B cell (primary cell): ENCODE measurements around the gene SEC16A. TPM values are rescaled to one million over a fixed set of nuclear protein-coding genes. Genes with fewer than 3 reads are reported as not detected.

Experiments used
- ATAC-seq: fragments of 200-7000 bp; cut with Tn5 transposase; one replicate; pipeline ENCODE4 v1.10.0; 2021; ENCODE audit warnings: low read depth, mild to moderate bottlenecking, moderate number of reproducible peaks, moderate library complexity
- CTCF ChIA-PET: fragments of 350-600 bp; sonication (Branson Sonifier 250); formaldehyde crosslinking; loops from one replicate; lab custom pipeline; 2021; ENCODE audit warnings: antibody characterized with exemption, inconsistent platforms; lab: Charles Lee
- POLR2A ChIA-PET: fragments of 350-600 bp; sonication (Branson Sonifier 250); formaldehyde crosslinking; loops from one replicate; lab custom pipeline; 2021; ENCODE audit warnings: antibody characterized with exemption; lab: Charles Lee
- DNase-seq: peaks from one replicate; pipeline ENCODE4 v3.0.0; 2013
- H2AFZ ChIP-seq: 2 replicates; pipeline ENCODE4 v1.6.1; 2012; ENCODE audit warnings: mild to moderate bottlenecking, low read depth, low read length; ENCODE audit not compliant: insufficient read depth, poor library complexity, severe bottlenecking
- H3K27ac ChIP-seq, 2 donors: 1 replicate in 1 of 2; 2 replicates in 1 of 2; pipeline ENCODE4 v1.5.1; 2012 to 2013; ENCODE audit warnings: low read length in 2 of 2, mild to moderate bottlenecking in 2 of 2, moderate library complexity in 1 of 2
- H3K27me3 ChIP-seq, 4 experiments: fragments of 200-600 bp in 1 of 4; sonication (generic) in 1 of 4; replicated peaks in 1 of 4; 1 replicate in 2 of 4; 2 replicates in 2 of 4; pipeline versions ENCODE4 v1.6.1 to v1.7.0; 2013 to 2016; ENCODE audit warnings: low read length in 3 of 4, mild to moderate bottlenecking in 2 of 4, mixed read lengths in 1 of 4, moderate library complexity in 1 of 4; ENCODE audit not compliant: insufficient read depth in 4 of 4, control insufficient read depth in 3 of 4; ENCODE audit errors: control extremely low read depth in 1 of 4
- H3K36me3 ChIP-seq, 2 experiments: replicated peaks in 1 of 2; 1 replicate in 1 of 2; 2 replicates in 1 of 2; pipeline versions ENCODE4 v1.6.1 to v1.7.1; 2013; ENCODE audit warnings: low read length in 1 of 2; ENCODE audit not compliant: insufficient read depth in 2 of 2, control insufficient read depth in 1 of 2; ENCODE audit errors: control extremely low read depth in 1 of 2, extremely low read depth in 1 of 2
- H3K4me1 ChIP-seq, 2 donors: fragments of 200-600 bp in 1 of 2; sonication (generic) in 1 of 2; 1 replicate in 1 of 2; 2 replicates in 1 of 2; pipeline versions ENCODE4 v1.5.1 to v1.6.1; 2013 to 2017; ENCODE audit warnings: low read length in 2 of 2; ENCODE audit not compliant: control insufficient read depth in 2 of 2, insufficient read depth in 2 of 2
- H3K4me2 ChIP-seq: replicated peaks from 2 replicates; pipeline ENCODE3; 2012; ENCODE audit warnings: mild to moderate bottlenecking, low read depth, low read length; ENCODE audit not compliant: poor library complexity, severe bottlenecking
- H3K4me3 ChIP-seq, 5 experiments: fragments of 200-600 bp in 1 of 5; sonication (generic) in 1 of 5; 1 replicate in 3 of 5; 2 replicates in 2 of 5; pipeline versions ENCODE4 v1.5.1 to v1.7.0; 2011 to 2016; ENCODE audit warnings: low read length in 4 of 5, mild to moderate bottlenecking in 4 of 5, low read depth in 2 of 5, control low read depth in 1 of 5, moderate library complexity in 1 of 5; ENCODE audit not compliant: insufficient read depth in 1 of 5; ENCODE audit errors: control extremely low read depth in 1 of 5, extremely low read depth in 1 of 5
- H3K79me2 ChIP-seq: fragments of 200-600 bp; sonication (generic); one replicate; pipeline ENCODE4 v1.6.0; 2016; ENCODE audit warnings: low read length; ENCODE audit not compliant: control insufficient read depth, insufficient read depth
- H3K9ac ChIP-seq: fragments of 200-600 bp; sonication (generic); 2 replicates; pipeline ENCODE4 v1.6.1; 2017; ENCODE audit warnings: mild to moderate bottlenecking, low read length, moderate library complexity
- H3K9me3 ChIP-seq, 3 donors: one replicate each; pipeline versions ENCODE4 v1.6.1 to v1.7.1; 2013; ENCODE audit warnings: low read length in 2 of 3; ENCODE audit not compliant: control insufficient read depth in 2 of 3, insufficient read depth in 1 of 3; ENCODE audit errors: control extremely low read depth in 1 of 3
- H4K20me1 ChIP-seq: 2 replicates; pipeline ENCODE4 v1.6.0; 2012; ENCODE audit warnings: mild to moderate bottlenecking, low read length; ENCODE audit not compliant: insufficient read depth, control insufficient read depth, poor library complexity, severe bottlenecking
- H3K27ac Mint-ChIP-seq: one replicate; pipeline ENCODE4 v1.8.0; 2021; ENCODE audit warnings: mixed read lengths
- H3K27me3 Mint-ChIP-seq: one replicate; pipeline ENCODE4 v1.8.0; 2021; ENCODE audit warnings: mixed read lengths
- H3K4me1 Mint-ChIP-seq: one replicate; pipeline ENCODE4 v1.8.0; 2021; ENCODE audit warnings: mixed read lengths
- H3K4me3 Mint-ChIP-seq: one replicate; pipeline ENCODE4 v1.8.0; 2021; ENCODE audit warnings: mixed read lengths
- H3K9me3 Mint-ChIP-seq: one replicate; pipeline ENCODE4 v1.8.0; 2022; ENCODE audit warnings: mixed read lengths; ENCODE audit not compliant: insufficient read depth
- EZH2 ChIP-seq: IDR thresholded peaks from 2 replicates; pipeline ENCODE4 v1.6.1; 2012; ENCODE audit warnings: borderline replicate concordance, low read depth, mild to moderate bottlenecking, moderate library complexity, low read length; ENCODE audit not compliant: insufficient read depth, poor library complexity, severe bottlenecking
- WGBS: methylation state at CpG from one replicate; pipeline ENCODE4 v1.1.5; 2013; ENCODE audit warnings: missing lambda C conversion rate; ENCODE audit not compliant: insufficient coverage; 5-methylcytosine and 5-hydroxymethylcytosine counted together
- intact Hi-C: fragments of 100-400 bp; cut with micrococcal nuclease; formaldehyde crosslinking; loops from one replicate; pipeline ENCODE4 v1.10.0; 2022
- polyA plus RNA-seq: library from polyadenylated mRNA; depleted of rRNA; stranded (reverse); fragments of >200 nt; gene quantifications from 2 replicates; pipeline ENCODE4 v1.2.3, GENCODE V29; 2012
- total RNA-seq, 2 donors: library from RNA; stranded (reverse); fragments of 120-200 nt in 1 of 2; gene quantifications; 1 replicate in 1 of 2; 2 replicates in 1 of 2; pipeline versions ENCODE4 v1.2.3 to v1.2.4, GENCODE V29; 2013 to 2022
- TF ChIP-seq, protein P1 (sequence below): fragments of 200-600 bp; IDR thresholded peaks from one replicate; pipeline ENCODE4 v1.8.0; 2022; ENCODE audit warnings: antibody characterized with exemption, mild to moderate bottlenecking

The SEC16A gene
- total and polyA plus RNA-seq, 2 donors (not counting 1 experiment from before 2014, with no cell fraction given): 31.7 to 73.4 TPM

DNA sequence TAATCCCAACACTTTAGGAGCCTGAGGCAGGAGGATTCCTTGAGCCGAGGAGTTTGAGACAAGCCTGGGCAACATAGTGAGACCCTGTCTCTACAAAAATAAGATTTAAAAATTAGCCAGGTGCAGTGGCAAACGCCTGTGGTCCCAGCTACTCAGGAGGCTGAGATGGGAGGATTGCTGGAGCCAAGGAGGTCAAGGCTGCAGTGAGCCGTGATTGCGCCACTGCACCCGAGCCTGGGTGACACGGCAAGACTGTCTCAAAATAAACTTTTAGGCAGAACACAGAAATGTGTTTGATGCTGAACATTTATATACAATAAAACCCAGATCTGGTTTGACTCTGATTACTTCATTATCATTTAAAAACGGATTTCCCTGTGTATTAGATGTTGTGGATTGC lies 77.4 kb downstream of the SEC16A start:
- POLR2A ChIA-PET: no interaction called here
- TF ChIP-seq EZH2: no peak
- TF ChIP-seq, protein P1, sequence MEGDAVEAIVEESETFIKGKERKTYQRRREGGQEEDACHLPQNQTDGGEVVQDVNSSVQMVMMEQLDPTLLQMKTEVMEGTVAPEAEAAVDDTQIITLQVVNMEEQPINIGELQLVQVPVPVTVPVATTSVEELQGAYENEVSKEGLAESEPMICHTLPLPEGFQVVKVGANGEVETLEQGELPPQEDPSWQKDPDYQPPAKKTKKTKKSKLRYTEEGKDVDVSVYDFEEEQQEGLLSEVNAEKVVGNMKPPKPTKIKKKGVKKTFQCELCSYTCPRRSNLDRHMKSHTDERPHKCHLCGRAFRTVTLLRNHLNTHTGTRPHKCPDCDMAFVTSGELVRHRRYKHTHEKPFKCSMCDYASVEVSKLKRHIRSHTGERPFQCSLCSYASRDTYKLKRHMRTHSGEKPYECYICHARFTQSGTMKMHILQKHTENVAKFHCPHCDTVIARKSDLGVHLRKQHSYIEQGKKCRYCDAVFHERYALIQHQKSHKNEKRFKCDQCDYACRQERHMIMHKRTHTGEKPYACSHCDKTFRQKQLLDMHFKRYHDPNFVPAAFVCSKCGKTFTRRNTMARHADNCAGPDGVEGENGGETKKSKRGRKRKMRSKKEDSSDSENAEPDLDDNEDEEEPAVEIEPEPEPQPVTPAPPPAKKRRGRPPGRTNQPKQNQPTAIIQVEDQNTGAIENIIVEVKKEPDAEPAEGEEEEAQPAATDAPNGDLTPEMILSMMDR: no peak
- peak overlapping the region; percentile 58 to 73 for H3K27ac ChIP-seq

GRCh38 chr9:136404801-136405136 lies 78.1 kb downstream of the SEC16A start:
- Histone ChIP-seq H3K27ac (peak overlapping the region; percentile 58 to 73), H2AFZ (no peak overlapping the region), H3K9ac (no peak overlapping the region), H3K9me3 (no peaks in the 10 kb centered on the region), H3K4me3 (no peak overlapping the region), H3K4me1 (peaks cover 42 to 52% of the 10 kb centered on the region in 2 donors), H4K20me1 (peaks cover 14% of the 10 kb centered on the region), H3K36me3 (peaks cover 0 to 28% of the 10 kb centered on the region in 2 experiments), H3K79me2 (peaks cover 44% of the 10 kb centered on the region), H3K27me3 (no peaks in the 10 kb centered on the region), H3K4me2 (peak overlapping the region; percentile 70)
- 77% methylated on average over 14 of the region's 14 CpGs for WGBS
- H3K27ac Mint-ChIP-seq: peak overlapping the region; percentile 87
- ATAC-seq: no peak
- TF ChIP-seq, protein P1: no peak
- TF ChIP-seq EZH2: no peak
- H3K27me3 Mint-ChIP-seq: no peaks in the 10 kb centered on the region
- no peak for DNase-seq
- ChIA-PET CTCF (no interaction called here), POLR2A (interaction anchor here (1.3 kb wide), 1 partner anchor 42 kb away, joined by 4 read pairs; the partner anchor contains the start of gene DNLZ)
- no peaks in the 10 kb centered on the region for H3K9me3 Mint-ChIP-seq
- H3K4me3 Mint-ChIP-seq: peak overlapping the region; percentile 49
- peaks cover 53% of the 10 kb centered on the region for H3K4me1 Mint-ChIP-seq
- intact Hi-C loops: loop anchor here (5.0 kb wide), 1 partner anchor 162 kb away; no protein-coding TSS in a partner anchor

More for the DNA sequence above, 77.4 kb downstream of the SEC16A start:
- WGBS: 100% methylated on average over 2 of the region's 7 CpGs
- CTCF ChIA-PET: interaction anchor here (0.6 to 1.0 kb wide), 2 partner anchors 42 to 548 kb away, joined by 3 read pairs; partner anchors contain the start of gene DNLZ
- Mint-ChIP-seq H3K27me3 (no peaks in the 10 kb centered on the region), H3K4me1 (peaks cover 55% of the 10 kb centered on the region), H3K9me3 (no peaks in the 10 kb centered on the region), H3K27ac (no peak overlapping the region), H3K4me3 (no peak overlapping the region)
- Histone ChIP-seq H3K4me2 (no peak overlapping the region), H3K79me2 (peaks cover 45% of the 10 kb centered on the region), H2AFZ (no peak overlapping the region), H3K27me3 (no peaks in the 10 kb centered on the region), H3K9me3 (no peaks in the 10 kb centered on the region), H3K9ac (no peak overlapping the region), H4K20me1 (peaks cover 18% of the 10 kb centered on the region), H3K4me1 (peaks cover 40 to 51% of the 10 kb centered on the region in 2 donors), H3K4me3 (no peak overlapping the region), H3K36me3 (peaks cover 0 to 28% of the 10 kb centered on the region in 2 experiments)
- DNase-seq (no peak), ATAC-seq (no peak)
- intact Hi-C loops: no loop called here
